ENCODE measurements around the gene CHMP4A.

DNA sequence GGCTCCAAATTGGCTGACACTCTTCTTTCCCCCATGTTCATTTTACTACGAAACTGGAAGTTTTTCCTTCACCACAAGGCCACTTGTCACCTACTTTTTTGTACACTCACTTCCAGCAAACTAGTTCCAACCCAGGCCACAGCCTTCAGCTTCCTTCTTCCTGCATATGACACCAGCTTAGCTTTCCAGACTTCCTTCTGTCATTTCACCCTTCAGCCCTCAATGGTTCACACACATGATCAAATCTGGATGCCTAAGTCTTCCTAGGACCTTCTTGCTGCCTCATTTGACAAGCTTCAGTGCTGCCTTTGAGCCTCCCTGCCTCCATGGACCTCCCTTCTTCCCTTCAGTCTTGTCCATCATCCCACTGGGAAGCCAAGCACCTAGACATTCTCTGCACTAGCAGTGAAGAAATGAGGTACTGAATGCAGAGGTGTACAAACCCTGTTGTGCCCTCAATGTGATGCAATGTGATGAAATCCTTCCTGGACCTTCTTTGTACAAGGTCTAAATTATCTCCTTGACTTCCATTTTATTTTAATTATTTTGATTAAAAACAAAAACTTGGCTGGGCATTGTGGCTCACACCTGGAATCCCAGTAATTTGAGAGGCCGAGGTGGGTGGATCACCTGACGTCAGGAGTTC, 45.7 kb downstream of the CHMP4A start:
- TF ChIP-seq EP300 (IDR thresholded peaks at IDR 0.05), result no peak
- TF ChIP-seq CTCF (IDR thresholded peaks at IDR 0.05), result no peak
- TF ChIP-seq POLR2A (IDR thresholded peaks at IDR 0.05; ENCODE audit: low read depth), result no peak
